GM18499 (cell line): ENCODE results near the gene CFAP46.
"Not testable (repeated sequence)": the region's sequence is repeated elsewhere in the genome, so short reads cannot be mapped to it uniquely, and the experiment has no call there.

Source experiments
- ATAC-seq: cut with Tn5 transposase; IDR thresholded peaks from one replicate; pipeline ENCODE4 v1.9.1; 2021; ENCODE audit warnings: moderate number of reproducible peaks; ENCODE audit not compliant: insufficient read depth, unreplicated experiment

The CFAP46 gene

DNA sequence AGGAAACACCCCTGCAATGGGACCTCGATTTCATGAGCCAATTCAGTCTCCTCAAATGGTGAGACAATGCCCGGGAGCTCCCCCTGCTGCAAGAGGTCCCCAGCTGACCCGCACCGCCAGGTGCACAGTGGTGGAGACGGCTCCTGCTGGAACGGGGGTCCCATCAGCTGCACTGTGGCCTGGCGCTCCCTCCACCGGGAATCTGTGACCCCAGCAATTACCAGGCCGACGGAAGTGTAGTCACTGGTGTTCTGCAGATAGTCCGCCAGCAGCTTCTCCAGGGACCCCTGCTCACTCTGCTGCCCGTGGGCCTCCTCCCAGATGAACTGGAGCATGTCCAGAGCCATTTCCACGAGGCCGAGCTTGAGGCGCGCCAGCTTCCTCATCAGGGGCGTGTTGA, 91.5 kb downstream of the CFAP46 start:
- ATAC-seq: no peak

DNA sequence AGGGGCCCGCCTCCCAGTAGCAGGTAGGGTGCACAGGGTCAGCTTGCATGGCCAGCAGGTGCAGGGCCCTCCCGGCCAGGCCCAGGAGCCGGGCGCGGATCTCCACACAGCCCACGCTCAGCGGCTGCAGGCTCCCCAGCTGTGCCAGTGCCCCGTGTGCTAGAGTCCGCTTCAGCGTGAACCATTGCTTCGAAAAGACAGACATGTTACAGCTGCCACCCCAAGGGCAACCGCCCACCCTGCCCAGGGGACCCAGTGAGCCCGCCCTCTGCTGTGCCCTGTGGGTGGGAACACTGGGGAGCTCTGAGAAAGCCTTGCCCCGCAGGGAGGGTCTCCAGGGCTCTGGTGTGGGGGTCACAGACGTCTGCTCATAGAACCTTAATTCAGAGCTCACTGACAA, 92.1 kb downstream of the CFAP46 start:
- ATAC-seq: no peak

DNA sequence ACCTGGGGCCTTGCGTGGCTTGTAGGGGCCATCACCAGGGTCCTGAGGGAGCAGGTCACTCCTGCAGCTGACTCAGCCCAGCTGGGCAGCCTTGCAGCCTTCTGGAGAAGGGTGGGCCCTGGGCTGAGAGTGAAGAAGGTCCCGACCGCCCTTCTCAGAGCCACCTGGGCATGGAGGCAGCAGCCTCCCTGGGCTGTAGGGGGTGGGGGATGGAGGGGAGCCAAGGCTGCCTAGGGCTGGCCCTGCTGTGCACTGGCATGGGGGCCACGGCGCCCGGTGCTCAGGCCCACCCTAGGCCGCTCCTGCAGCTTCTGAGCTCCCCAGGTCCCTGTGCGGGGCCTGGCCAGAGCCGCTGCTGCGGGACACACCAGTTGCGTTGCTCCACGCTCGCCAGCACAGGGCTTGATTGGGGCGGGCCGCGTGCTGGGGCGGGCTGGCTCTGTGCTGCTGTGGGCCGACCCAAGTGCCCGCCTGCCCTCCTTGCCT, 92.8 kb downstream of the CFAP46 start:
- ATAC-seq: no peak

GRCh38 chr10:132848951-132849545, 93.3 kb downstream of the CFAP46 start:
- ATAC-seq: no peak

DNA sequence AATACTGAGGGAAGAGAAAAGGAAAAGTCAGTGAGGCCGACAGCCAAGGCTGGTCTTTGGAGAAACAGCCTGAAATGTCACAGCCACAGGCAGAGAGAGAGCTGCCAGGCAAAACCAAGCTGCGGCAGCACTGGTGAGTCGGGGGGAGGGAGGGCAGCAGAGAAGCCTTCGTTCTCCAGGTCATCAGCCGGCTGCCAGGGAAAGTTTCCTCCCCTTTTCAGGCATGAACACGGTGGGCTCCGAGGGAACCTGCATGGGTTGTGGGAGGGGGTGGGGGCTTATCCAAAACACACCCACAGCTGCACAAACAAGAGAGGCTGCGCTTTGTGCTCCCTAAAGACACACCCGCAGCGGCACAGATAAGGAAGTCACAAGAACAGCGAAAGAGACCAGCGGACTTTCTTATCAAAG, 94.1 kb downstream of the CFAP46 start:
- no peak for ATAC-seq

DNA sequence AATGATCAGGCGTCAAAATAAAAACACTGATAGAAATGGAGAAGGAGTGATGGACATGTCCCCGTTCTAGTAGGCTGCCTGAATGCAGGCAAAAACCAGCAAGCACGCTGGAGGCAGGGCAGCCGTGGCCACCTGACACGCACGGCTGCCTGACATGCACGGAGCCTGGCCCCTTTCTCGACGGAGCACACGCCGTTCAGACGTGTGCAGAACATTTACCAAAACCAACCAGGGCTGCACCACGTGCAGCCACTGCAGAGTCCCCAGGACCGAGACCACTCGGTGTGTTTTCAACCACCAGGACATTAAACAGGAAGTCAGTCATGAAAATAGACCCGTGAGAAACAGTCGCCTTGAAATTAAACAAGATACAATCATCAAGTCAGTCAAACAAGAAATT, 94.5 kb downstream of the CFAP46 start:
- no peak for ATAC-seq

GRCh38 chr10:132847416-132847777, 95.0 kb downstream of the CFAP46 start:
- no peak for ATAC-seq

DNA sequence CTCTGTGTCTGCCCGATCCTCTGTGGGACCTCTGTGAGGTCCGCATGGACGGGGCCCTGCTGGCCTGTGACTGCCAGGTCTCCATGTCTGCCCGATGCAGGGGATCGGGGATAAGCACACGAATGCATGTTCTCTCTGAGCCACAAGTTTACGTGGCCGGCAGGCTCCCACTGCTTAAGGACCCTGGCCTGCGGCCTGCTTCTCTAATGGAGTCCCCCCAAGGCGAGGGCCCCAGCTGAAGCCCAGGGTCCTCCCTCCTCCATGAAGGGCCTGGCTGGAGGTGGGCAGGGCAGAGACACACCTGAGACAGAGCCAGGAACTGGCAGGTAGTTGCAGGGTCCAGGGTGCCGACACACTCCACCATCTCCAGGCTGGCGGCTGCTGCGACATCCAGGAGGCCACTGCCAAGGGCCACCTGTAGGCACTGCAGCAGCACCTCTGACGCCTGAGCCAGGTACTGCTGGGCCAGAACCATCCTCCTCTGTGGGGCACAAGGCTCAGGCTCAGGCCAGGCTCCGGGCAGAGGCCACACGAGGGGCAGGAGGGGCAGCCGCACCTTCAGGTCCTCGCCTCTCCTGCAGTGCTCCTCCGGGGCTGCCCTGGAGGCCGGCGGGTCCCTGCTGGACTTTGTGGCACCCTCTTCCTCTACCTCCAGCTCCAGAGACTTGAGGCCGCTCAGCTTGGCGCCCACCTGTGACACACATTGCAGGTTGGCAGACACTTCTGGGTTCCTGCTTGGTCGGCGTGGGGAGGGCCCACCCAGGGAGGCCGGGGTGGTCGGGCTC, 95.5 kb downstream of the CFAP46 start:
- no peak for ATAC-seq

GRCh38 chr10:132845780-132846595, 96.4 kb downstream of the CFAP46 start:
- no peak for ATAC-seq

- no peak for ATAC-seq
Measured at GRCh38 chr10:132845041-132845551, 97.3 kb downstream of the CFAP46 start.

GRCh38 chr10:132844069-132844809, 98.1 kb downstream of the CFAP46 start:
- no peak for ATAC-seq

- not testable (repeated sequence) for ATAC-seq
Measured at GRCh38 chr10:132843276-132843675, 99.1 kb downstream of the CFAP46 start.

DNA sequence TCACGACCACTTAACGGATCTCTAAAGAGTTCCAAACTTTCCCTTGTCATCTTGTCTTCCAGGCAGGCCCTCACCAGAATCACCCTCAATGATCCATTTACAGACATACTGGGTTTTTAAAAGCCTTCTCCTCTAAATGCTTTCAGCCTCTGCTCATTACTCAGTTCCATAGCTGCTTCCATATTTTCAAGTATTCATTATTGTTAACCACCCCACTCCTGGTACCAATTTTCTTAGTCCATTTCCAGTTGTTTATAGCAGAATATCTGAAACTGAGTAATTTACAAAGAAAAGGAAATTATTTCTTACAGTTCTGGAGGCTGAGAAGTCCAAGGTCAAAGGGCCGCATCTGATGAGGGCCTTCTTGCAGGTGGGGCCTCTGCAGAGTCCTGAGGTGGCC, 100.0 kb downstream of the CFAP46 start:
- no peak for ATAC-seq

GRCh38 chr10:132841615-132841975, 100.8 kb downstream of the CFAP46 start:
- ATAC-seq: no peak

DNA sequence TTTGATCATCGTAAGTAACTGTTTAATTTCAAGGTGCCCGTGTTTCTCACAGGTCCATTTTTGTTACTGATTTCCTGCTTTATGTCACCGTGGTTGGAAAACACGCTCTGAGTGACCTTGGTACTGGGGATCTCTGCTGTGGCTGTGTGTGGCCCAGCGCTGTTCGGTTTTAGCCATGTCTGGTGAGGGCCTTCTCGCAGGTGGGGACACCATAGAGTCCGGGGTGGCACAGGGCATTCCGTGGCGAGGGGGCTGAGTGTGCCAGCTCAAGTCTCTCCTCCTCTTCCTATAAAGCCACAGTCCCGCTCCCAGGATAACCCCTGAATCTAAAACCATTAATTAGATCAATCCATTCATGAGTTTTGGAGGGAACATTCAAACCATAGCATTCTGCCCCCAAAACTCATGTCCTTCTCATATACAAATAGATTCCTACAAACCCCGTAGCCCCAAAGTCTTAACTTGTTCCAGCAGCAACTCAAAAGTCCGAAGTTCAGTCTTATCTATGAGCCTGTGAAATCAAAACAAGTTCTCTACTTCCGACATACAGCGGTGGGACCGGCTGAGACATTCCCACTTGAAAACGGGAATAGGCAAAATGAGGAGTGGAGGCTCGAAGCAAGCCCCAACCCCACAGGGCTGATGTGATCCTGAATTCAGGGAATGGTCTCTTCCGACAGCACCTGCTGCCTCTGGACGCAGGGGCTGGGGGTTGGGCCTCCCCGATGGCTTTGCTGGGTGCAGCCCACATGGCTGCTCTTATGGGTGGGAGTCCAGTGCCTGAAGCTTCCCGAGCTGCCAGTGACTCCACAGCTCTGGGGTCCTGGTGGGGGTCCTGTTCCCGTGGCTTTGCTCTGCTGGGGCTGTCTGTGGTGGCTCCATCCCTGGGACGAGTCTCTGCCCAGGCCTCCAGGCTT, 101.4 kb downstream of the CFAP46 start:
- no peak for ATAC-seq

DNA sequence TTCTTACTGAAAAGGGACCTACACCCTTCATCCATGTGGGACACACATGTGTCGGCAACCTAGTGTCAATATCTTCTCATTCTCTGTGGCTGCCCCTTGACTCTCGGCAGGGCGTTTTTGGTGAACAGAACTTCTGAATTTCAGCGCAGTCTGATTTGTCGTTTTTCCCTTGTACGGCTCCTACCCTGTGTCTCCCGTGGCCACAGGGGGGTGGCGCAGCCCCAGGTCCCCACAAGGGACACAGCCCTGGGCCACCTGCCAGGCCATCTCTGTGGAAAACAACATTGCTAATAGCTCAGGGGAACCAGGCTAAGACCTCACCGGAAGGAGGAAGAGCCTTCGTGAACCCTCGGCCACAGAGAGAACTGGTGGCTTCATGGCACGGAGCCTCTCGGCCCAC, 103.3 kb downstream of the CFAP46 start:
- ATAC-seq: no peak

DNA sequence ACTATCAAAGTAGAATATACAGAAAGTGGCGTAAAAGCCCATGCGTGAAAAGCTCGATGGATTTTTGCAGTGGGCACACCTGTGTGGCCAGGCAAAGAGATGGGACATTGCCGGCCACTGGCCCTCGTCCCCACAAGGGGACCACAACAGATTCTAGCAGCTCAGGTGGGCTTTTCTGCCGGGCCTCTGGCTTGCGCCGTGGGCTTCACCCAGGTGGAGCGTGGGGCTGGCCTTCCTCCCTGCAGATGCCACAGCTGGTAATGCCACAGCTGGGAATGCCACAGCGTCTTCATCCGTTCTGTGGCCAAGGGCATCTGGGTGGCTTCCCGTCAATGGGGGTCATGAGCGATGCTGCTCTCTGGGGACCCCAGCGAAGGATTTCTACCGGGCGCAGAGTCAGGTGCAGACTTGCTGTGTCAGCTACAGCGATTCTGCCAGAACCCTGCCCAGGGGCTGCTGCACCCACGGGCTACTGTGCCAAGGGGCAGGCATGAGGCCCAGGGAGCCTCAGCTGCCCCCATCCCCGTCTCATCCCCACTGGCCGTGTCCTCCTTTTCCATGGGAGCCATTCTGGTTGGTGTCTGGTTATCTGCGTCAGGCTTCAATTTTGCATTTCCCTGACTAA, 103.9 kb downstream of the CFAP46 start:
- ATAC-seq: no peak

GRCh38 chr10:132837905-132838304, 104.5 kb downstream of the CFAP46 start:
- ATAC-seq: no peak
